Pulmonary artery endothelial cell (primary cell): ENCODE results near the gene RALGAPA1. TPM values are rescaled to one million over a fixed set of nuclear protein-coding genes. Genes with fewer than 3 reads are reported as not detected.

ENCODE experiments used
- DNase-seq: peaks from one replicate; pipeline ENCODE4 v3.0.0-alpha.2; 2011; ENCODE audit warnings: low read depth, low spot score
- total RNA-seq: library from RNA; depleted of rRNA; stranded (reverse); fragments of >200 nt; gene quantifications from 2 replicates; pipeline ENCODE4 v1.2.3, GENCODE V29; 2014

Gene RALGAPA1
- total RNA-seq, 1 donor from 2014 or later = 14.8 TPM

DNA sequence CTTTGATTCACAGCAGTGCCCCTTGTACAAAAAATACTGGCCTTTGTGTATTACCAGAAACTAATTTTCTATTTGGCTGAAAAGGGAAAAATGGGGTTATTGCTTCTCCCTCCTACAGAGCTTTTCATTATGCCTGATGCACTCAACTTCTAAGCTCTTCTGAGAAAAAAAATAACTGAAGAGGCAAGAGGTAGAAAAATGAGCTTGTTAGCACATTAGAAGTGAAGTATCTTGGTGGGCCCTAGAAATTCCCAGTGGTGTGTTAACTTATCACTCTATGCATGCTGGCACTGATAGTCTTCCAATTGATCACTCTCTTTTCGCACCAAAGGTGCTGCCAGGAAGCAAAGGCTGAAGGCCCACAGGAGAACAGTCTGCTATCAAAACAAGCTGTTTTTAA, 258.0 kb downstream of the RALGAPA1 start:
- no peak for DNase-seq

DNA sequence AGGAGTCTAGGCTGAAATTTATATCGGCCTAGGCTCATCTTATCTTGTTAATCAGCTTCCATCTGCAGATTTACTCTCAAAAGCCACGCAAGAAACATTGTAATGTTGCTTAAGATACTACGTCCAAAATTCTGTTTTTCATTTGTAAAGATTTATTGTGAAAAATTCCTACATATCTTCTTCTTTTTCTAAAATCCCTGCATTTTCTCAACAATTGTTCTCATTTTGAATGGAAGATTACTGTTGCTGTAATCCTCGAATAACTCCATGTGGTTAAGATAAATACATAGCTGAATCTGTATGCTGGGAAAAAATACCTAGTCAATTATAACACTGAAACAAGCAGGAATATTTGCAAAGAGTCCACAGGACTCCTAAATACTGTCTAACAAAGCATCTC, 259.5 kb downstream of the RALGAPA1 start:
- DNase-seq = no peak

DNA sequence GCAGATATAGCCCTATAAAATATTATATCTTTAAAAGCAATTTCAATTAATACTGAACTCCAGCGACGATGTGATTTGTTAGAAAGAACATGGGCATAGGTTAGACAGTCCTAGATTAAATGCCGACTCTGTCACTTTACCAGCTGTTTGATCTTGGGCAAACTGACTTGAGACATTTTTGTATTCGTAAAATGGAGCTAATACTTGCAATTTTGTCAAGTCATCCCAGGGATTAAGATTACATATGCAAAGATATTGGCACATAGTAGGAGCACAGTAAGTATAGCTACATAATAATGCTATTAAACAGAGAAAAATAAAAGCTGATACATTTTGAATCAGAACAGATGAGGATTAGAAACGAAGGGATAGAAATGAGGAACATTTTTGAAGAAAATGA, 266.1 kb downstream of the RALGAPA1 start:
- no peak for DNase-seq

DNA sequence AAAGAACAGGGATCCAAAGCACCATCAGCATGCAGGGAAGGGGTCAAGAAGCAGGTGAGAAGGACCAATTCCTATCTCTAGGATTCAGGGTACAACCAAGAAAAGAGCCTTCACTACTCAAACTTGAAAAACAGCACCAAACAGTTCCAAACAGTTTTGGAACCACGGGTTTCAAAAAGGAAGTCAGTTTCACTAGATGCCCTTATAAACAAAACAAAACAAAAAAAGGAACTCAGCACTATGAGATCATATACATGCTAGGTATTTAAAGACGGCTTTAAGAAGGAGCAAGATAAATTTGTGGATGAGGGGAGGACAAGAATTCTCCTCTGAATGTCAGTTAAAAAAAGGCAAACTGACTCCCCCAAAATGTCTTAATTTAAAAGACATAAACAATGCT, 269.1 kb downstream of the RALGAPA1 start:
- no peak for DNase-seq

DNA sequence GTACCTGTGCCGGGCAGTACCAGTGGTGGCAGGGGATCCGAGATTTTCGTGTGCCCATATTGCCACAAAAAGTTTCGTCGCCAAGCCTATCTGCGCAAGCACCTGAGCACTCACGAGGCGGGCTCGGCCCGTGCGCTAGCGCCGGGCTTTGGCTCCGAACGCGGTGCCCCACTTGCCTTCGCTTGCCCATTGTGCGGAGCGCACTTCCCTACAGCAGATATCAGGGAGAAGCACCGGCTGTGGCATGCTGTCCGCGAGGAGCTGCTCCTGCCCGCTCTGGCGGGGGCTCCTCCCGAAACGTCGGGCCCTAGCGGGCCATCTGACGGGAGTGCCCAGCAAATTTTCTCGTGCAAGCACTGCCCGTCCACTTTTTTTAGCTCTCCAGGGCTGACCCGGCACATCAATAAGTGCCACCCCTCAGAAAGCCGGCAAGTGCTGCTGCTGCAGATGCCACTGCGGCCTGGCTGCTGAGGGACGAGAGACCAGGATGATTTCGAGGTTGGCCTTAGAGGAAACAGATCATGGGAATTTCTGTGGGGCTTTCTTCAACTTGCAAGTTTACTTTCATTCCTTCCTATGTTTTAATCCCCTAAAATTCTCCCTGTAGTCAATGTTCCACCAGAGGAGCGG, 273.5 kb downstream of the RALGAPA1 start:
- no peak for DNase-seq

DNA sequence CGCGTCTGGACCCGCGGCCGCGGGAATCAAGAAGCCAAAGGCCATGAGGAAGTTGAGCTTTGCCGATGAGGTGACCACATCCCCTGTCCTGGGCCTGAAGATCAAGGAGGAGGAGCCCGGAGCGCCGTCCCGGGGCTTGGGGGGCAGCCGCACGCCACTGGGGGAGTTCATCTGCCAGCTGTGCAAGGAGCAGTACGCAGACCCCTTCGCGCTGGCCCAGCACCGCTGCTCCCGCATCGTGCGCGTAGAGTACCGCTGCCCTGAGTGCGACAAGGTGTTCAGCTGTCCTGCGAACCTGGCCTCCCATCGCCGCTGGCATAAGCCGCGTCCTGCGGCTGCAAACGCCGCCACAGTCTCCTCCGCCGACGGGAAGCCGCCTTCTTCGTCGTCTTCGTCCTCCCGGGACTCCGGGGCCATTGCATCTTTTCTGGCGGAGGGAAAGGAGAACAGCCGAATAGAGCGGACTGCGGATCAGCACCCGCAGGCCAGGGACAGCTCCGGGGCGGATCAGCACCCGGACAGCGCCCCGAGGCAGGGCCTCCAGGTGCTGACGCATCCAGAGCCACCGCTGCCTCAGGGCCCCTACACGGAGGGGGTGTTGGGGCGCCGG, 274.1 kb downstream of the RALGAPA1 start:
- DNase-seq = peak; percentile 5

DNA sequence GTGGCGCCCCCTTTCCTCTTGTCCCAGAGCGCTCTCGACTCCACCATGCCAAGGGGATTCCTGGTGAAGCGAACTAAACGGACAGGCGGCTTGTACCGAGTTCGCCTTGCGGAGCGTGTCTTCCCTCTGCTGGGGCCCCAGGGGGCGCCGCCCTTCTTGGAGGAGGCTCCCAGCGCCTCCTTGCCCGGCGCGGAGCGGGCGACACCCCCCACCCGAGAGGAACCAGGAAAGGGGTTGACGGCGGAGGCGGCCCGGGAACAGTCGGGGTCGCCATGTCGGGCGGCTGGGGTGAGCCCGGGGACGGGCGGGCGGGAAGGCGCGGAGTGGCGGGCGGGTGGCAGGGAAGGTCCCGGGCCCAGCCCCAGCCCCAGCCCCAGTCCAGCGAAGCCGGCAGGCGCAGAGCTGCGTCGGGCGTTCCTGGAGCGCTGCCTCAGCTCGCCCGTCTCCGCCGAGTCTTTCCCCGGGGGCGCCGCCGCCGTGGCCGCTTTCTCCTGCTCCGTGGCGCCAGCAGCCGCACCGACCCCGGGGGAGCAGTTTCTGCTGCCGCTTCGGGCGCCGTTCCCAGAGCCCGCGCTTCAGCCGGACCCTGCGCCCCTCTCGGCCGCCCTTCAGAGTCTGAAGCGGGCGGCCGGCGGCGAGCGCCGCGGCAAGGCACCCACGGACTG, 274.8 kb downstream of the RALGAPA1 start:
- DNase-seq = no peak

DNA sequence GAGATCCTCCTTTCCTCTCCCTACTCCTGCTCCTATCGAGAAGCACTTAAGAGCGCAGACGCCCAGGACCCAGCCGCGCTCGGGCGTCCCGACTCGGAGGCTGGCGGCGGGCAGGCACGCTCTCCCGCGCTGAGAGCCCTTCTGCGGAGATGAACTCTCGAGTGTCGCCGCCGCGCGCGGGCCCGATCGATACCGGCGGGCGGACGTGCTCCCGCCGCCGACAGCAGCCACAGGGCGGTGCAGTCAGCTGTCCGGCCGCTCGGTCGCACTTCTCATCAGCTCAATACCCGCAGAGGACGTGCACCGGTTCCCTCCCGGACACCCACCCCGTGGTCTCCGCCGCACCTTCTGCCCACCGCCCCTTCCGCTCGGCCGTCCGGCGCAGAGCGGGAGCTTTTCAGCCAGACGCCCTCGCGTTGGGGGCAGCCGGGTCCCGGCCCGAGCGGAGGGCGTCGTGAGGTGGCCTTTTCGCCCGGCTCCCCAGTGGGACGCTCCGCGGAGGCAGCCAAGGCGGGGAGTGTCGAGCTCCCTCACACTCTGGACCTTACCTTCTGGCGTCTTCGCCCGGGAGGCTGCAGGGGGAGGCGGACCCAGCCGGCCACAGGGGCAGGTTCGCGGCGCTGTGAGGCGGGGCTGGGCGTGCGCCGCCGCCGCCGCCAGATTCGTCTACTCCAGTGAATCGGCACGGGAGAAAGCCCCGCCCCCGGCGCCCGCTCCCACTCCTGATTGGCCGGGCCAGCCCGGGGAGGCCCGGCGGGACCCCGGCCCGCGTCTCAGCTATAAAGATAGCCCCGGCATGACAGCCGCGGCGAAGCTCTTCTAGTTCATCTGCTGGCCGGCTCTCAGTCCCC, 275.5 kb downstream of the RALGAPA1 start, which contains the start of gene INSM2:
INSM2 (plus strand) TSS at position 808 of the 851 bp plus-strand sequence. CDS start 89 bp downstream, outside the sequence.
- DNase-seq = no peak

DNA sequence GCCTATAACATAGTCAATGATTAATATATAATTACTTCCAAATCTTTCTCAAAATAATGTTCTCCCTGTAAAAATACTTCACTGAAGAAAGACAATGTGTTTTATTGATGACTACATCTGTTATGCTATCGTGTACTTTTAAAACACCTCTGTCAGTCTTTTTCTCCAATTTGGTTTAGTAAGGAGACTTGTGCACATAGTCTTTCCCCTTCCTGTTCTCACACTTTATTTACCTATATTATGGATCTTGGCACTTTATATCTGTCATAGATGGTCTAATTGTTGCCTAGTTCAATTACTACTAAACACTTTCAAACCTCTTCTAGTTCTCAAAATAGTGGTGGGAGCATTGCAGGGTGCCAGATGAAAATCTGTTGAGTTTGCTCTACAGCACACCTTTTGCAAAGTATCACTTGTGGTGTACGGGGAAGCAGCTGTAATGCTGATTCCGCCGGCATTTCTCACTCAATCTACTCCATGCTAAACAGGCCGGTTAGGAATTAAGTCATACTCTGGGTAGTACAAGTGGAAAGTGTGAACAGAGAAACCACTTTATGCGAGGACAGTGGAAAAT, 276.2 kb downstream of the RALGAPA1 start:
- DNase-seq = no peak

DNA sequence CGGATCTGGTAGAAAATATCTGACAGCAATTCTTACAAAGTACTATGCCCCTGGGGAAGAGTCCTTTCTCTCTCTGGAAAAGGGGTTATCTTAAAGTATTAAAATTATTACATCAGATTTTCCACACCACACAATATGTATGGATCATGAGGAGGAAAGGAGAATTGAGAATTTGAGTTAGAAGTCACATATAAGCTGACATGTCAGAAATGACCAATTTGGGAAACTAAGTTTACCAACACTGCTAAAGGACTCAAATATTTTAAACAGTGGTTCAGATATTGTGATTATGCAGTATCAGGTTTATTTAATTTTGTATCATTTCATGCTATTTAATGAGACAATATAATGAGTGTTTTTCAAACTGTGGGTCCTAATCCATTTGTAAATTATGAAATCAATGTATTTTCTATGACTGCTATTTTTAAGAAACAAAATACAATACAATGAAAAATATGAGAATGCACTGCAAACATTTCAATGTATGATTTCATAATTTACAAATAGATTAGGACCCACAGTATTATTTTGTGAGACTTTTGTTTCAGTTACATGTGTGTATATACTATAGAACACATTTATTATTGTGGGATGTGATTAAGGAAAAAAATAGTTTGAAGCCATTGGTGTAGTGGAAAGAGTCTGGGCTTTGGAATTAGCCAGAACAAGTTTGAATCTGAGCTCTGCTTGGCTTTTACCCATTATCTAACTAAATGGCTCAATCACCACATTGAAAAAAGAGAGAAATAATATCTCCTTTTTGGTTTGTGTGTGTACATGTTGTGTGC, 276.9 kb downstream of the RALGAPA1 start:
- DNase-seq = no peak

DNA sequence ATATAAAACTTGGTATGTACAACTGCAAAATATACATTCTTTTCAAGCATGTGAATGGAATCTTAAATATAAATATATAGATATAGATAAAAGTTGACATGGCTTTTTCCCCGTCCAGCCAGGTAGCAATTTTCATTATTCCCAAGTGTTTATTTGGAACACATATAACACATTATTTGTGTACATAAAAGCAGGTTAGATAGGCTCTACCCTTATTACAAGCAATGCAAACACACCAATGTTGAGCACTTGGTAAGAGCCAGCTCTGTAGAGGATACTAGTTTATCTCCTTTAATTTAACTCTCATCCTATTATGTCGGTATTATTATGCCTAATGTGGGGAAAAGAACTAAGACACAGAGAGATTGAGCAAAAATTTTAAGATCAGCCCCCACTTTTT, 282.1 kb downstream of the RALGAPA1 start:
- DNase-seq = no peak

DNA sequence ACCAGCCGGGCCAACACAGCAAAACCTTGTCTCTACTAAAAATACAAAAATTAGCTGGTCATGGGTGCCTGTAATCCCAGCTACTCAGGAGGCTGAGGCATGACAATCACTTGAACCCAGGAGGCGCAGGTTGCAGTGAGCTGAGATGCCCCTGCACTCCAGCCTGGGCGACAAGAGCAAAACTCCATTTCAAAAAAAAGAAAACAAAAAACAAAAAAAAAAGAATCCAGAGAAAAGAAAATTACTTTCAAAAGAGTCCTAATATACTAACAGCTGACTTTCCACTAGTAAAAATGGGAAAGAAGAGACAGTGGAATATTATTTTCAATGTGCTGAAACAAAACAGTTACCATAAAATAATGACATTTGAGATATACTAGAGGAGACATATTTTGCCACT, 283.4 kb downstream of the RALGAPA1 start:
- no peak for DNase-seq

DNA sequence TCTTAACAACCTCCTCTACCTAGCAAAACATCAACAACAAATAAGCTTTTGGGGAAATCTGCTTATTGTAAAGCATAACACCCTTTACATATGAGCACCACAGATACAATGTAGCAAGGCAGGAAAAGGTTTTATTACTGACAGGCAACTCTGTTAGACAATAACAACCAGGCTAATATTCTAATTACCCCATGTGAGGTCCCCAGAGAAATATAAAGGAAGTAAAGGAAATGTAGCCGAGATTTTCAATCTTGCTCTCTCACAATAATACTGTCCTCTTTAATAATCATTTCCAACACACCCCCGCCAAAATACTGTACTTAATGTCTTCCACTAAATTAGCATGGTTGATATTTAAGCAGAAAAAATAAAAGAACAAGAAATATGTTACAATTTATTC, 289.1 kb downstream of the RALGAPA1 start:
- DNase-seq = no peak

DNA sequence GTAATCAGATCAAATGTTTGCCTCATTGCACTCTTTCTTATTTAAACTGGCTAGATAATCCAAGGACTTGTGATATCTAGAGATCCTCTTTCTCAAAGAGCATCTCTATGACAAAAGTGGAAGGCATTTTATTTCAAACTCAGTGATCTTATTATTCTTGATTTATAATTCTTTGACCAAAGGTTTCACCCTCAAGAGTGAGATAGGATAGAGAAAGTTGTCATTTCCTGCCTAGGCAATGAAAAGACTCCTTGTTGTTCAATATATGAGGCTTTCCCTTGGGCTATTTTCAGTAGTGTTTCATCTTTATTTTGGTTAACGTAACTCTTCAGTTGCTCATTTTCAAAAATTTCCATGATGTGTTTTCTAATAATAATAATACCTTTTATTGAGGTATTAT, 293.2 kb downstream of the RALGAPA1 start:
- no peak for DNase-seq

DNA sequence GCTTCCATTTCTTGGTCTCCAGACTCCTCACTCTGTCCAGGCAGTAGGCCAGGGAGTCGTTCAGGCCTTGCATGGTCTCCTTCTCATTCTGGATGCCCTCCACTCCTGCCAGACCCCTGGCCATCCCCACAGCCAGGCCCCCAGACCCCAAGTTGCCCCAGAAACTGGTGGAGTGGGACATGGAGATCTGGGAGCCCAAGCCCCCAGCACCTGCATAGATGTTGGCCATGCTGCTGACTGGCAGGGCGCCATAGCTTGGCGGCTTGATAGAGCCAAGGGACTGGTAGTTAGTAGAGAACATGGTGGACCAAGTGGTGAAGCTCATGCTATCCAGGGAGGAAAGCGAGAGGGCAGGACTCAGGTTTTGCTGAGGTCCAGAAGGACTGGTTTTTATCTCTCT, 296.3 kb downstream of the RALGAPA1 start:
- DNase-seq = no peak

DNA sequence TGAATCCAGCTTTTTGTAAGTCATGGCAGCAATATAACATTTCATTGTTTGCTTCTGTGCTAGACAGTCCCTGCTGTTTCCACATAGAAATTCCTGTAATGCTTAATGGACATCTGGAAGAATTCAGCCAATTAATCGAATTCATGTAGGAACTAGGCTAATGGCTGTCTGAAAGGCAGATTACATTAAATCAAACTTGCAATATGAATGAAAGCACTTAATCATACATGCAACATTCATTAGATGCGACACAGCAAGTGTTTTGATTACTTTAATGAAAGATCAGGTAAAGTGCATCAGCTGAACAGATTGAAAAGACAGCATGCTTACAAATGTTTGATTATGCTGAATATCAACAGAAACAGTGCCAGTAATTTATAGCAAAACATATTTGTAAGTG, 299.2 kb downstream of the RALGAPA1 start:
- no peak for DNase-seq

DNA sequence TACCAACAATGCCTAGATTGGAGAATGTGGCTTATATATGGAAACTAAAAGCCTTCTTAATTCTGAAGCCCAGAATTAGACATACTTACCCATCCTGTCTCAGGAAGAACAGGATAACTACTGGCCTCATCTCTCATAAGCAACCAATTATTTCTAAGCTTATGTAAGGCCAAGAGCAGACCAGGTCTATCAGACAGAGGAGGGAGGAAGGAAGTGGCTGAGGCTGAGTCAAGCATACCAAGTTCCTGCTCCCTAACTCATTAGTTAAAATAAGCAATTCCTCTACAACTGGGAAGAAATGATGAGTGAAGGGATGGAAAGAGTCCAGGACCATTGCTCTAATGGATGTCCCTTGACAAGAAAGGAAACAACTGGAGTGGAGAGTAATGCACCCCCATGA, 302.2 kb downstream of the RALGAPA1 start:
- peak; percentile 47 for DNase-seq

DNA sequence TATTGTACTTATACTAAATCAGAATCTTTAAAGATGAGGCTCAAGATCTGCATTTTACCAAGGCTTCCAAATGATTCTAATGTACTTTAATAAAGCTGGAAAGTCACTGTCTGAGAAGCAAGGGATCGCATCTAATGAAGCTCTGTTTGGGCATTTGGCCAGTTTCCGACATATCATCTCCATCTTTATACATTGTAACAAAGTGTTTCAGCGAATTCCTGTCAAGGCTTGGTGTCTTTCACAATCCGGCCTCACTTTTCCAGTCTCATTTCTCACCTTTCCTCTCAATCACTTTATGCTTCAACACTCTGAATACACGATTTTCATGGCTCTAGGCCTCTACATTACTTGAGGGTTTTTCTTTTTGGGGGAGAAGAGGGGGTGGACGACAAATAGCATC, 302.6 kb downstream of the RALGAPA1 start:
- DNase-seq = no peak

DNA sequence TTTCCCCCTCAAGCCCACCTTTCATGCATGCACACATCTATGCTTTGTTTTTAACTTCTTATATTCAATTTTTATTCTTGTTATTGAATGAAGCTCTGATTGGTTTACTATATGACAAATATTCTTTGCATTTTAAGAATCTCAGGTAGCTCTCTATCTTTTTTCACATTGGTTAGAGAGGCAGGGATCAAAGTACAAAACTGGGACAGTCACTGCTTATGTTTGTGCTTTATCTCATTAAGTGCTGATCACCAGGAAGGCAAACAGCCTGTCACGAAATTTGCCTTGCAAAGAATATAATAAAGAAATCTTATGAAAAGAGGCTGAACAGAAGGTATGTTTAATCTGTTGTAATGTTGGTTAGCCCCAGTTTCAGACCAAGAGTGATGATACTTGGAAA, 304.8 kb downstream of the RALGAPA1 start:
- no peak for DNase-seq

DNA sequence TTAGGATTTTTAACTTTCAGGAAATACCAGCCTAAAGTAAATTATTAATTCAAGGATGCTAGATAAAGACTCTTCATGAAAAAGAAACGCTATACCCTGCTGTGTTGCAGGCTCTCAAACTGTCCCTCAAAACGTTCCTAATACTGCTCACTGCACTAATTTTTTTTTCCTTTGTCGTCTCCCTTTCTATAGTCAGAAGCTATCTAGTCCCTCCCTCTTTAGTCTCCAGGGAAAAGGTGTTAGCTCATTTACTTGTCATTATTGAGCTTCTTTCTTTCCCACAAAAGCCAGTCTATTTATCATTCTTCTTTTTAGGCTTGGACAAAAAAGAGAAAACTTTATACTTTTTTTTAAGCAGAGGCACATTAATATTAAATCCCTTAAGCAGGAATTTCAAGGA, 305.4 kb downstream of the RALGAPA1 start:
- no peak for DNase-seq

DNA sequence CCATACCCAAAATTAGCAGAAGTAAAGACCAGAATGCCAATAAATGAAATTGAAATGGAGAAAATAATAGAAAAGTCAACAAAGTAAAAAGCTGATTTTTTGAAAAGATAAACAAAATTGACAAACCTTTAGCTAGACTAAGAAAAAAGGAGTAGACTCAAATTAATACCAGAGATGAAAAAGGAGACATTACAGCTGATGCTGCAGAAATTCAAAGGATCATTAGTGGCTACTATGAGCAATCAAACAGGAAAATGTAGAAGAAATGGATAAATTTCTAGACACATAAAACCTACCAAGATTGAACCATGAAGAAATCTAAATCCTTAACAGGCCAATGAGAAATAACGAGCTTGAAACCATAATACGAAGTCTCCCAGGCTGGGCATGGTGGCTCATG, 309.9 kb downstream of the RALGAPA1 start:
- DNase-seq = no peak
